Measurements from ENCODE around the gene PPP1R3C.

PPP1R3C gene

GRCh38 chr10:91610444-91610843 is 22.4 kb downstream of the PPP1R3C start:
- H3K4me2 ChIP-seq (ENCODE audit: low read length), result no peak overlapping the region
- no peaks in the 10 kb centered on the region for H3K9me3 ChIP-seq (replicated peaks; ENCODE audit: low read length)
- peaks cover 64% of the 10 kb centered on the region for H3K4me1 ChIP-seq (ENCODE audit: control insufficient read depth, insufficient read depth, low read length)
- H3K9ac ChIP-seq (ENCODE audit: low read depth, low read length), result no peak overlapping the region
- H3K4me3 ChIP-seq (ENCODE audit: low read length), result no peak overlapping the region
- peaks cover 3% of the 10 kb centered on the region for H3K36me3 ChIP-seq (ENCODE audit: insufficient read depth, low read length)
- H3K27me3 ChIP-seq (ENCODE audit: control insufficient read depth, insufficient read depth, low read length), result no peaks in the 10 kb centered on the region

GRCh38 chr10:91607646-91608403 is 25.0 kb downstream of the PPP1R3C start:
- Histone ChIP-seq H3K9ac (ENCODE audit: low read depth, low read length) (peak overlapping the region; percentile 67), H3K27me3 (ENCODE audit: control insufficient read depth, insufficient read depth, low read length) (no peaks in the 10 kb centered on the region), H3K9me3 (replicated peaks; ENCODE audit: low read length) (no peaks in the 10 kb centered on the region), H3K4me2 (ENCODE audit: low read length) (no peak overlapping the region), H3K4me3 (ENCODE audit: low read length) (no peak overlapping the region), H3K4me1 (ENCODE audit: control insufficient read depth, insufficient read depth, low read length) (peaks cover 74% of the 10 kb centered on the region), H3K36me3 (ENCODE audit: insufficient read depth, low read length) (peaks cover 3% of the 10 kb centered on the region)

GRCh38 chr10:91605968-91606367 is 26.9 kb downstream of the PPP1R3C start:
- peaks cover 66% of the 10 kb centered on the region for H3K4me1 ChIP-seq (ENCODE audit: control insufficient read depth, insufficient read depth, low read length)
- H3K36me3 ChIP-seq (ENCODE audit: insufficient read depth, low read length), result peaks cover 3% of the 10 kb centered on the region
- no peaks in the 10 kb centered on the region for H3K27me3 ChIP-seq (ENCODE audit: control insufficient read depth, insufficient read depth, low read length)
- no peak overlapping the region for H3K4me2 ChIP-seq (ENCODE audit: low read length)
- H3K4me3 ChIP-seq (ENCODE audit: low read length), result no peak overlapping the region
- H3K9ac ChIP-seq (ENCODE audit: low read depth, low read length), result no peak overlapping the region
- H3K9me3 ChIP-seq (replicated peaks; ENCODE audit: low read length), result no peaks in the 10 kb centered on the region

- Histone ChIP-seq H3K9me3 (replicated peaks; ENCODE audit: low read length) (no peaks in the 10 kb centered on the region), H3K4me1 (ENCODE audit: control insufficient read depth, insufficient read depth, low read length) (peaks cover 57% of the 10 kb centered on the region), H3K4me3 (ENCODE audit: low read length) (peak overlapping the region; percentile 30), H3K9ac (ENCODE audit: low read depth, low read length) (peak overlapping the region; percentile 44), H3K36me3 (ENCODE audit: insufficient read depth, low read length) (peaks cover 3% of the 10 kb centered on the region), H3K27me3 (ENCODE audit: control insufficient read depth, insufficient read depth, low read length) (no peaks in the 10 kb centered on the region), H3K4me2 (ENCODE audit: low read length) (peak overlapping the region; percentile 66)
These were observed 28.0 kb downstream of the PPP1R3C start for GRCh38 chr10:91604553-91605534.

- Histone ChIP-seq H3K4me2 (ENCODE audit: low read length) (peak overlapping the region; percentile 66), H3K27me3 (ENCODE audit: control insufficient read depth, insufficient read depth, low read length) (no peaks in the 10 kb centered on the region), H3K4me3 (ENCODE audit: low read length) (no peak overlapping the region), H3K9me3 (replicated peaks; ENCODE audit: low read length) (no peaks in the 10 kb centered on the region), H3K4me1 (ENCODE audit: control insufficient read depth, insufficient read depth, low read length) (peaks cover 56% of the 10 kb centered on the region), H3K36me3 (ENCODE audit: insufficient read depth, low read length) (peaks cover 3% of the 10 kb centered on the region), H3K9ac (ENCODE audit: low read depth, low read length) (peak overlapping the region; percentile 44)
These were observed 28.9 kb downstream of the PPP1R3C start for GRCh38 chr10:91603931-91604331.

- H3K36me3 ChIP-seq (ENCODE audit: insufficient read depth, low read length), result peaks cover 3% of the 10 kb centered on the region
These were observed 29.9 kb downstream of the PPP1R3C start for GRCh38 chr10:91602868-91603568.

GRCh38 chr10:91602449-91602848 is 30.4 kb downstream of the PPP1R3C start:
- no peak overlapping the region for H3K4me3 ChIP-seq (ENCODE audit: low read length)
- no peaks in the 10 kb centered on the region for H3K9me3 ChIP-seq (replicated peaks; ENCODE audit: low read length)
- no peak overlapping the region for H3K4me2 ChIP-seq (ENCODE audit: low read length)
- H3K4me1 ChIP-seq (ENCODE audit: control insufficient read depth, insufficient read depth, low read length), result peaks cover 56% of the 10 kb centered on the region
- no peaks in the 10 kb centered on the region for H3K27me3 ChIP-seq (ENCODE audit: control insufficient read depth, insufficient read depth, low read length)
- no peak overlapping the region for H3K9ac ChIP-seq (ENCODE audit: low read depth, low read length)
- H3K36me3 ChIP-seq (ENCODE audit: insufficient read depth, low read length), result peaks cover 3% of the 10 kb centered on the region

More at GRCh38 chr10:91602868-91603568, 29.9 kb downstream of the PPP1R3C start:
- no peak overlapping the region for H3K4me2 ChIP-seq (ENCODE audit: low read length)
- H3K9ac ChIP-seq (ENCODE audit: low read depth, low read length), result no peak overlapping the region
- no peak overlapping the region for H3K4me3 ChIP-seq (ENCODE audit: low read length)
- H3K9me3 ChIP-seq (replicated peaks; ENCODE audit: low read length), result no peaks in the 10 kb centered on the region
- peaks cover 56% of the 10 kb centered on the region for H3K4me1 ChIP-seq (ENCODE audit: control insufficient read depth, insufficient read depth, low read length)
- H3K27me3 ChIP-seq (ENCODE audit: control insufficient read depth, insufficient read depth, low read length), result no peaks in the 10 kb centered on the region

- Histone ChIP-seq H3K4me1 (ENCODE audit: control insufficient read depth, insufficient read depth, low read length) (peaks cover 67% of the 10 kb centered on the region), H3K36me3 (ENCODE audit: insufficient read depth, low read length) (peaks cover 3% of the 10 kb centered on the region), H3K9me3 (replicated peaks; ENCODE audit: low read length) (no peaks in the 10 kb centered on the region)
These were observed 31.7 kb downstream of the PPP1R3C start for GRCh38 chr10:91601212-91601611.

GRCh38 chr10:91598211-91598977 is 34.5 kb downstream of the PPP1R3C start:
- Histone ChIP-seq H3K27me3 (ENCODE audit: control insufficient read depth, insufficient read depth, low read length) (no peaks in the 10 kb centered on the region), H3K36me3 (ENCODE audit: insufficient read depth, low read length) (no peaks in the 10 kb centered on the region), H3K9ac (ENCODE audit: low read depth, low read length) (peak overlapping the region; percentile 70), H3K4me2 (ENCODE audit: low read length) (peak overlapping the region; percentile 26), H3K9me3 (replicated peaks; ENCODE audit: low read length) (no peaks in the 10 kb centered on the region), H3K4me1 (ENCODE audit: control insufficient read depth, insufficient read depth, low read length) (peaks cover 51% of the 10 kb centered on the region), H3K4me3 (ENCODE audit: low read length) (no peak overlapping the region)

More at GRCh38 chr10:91601212-91601611, 31.7 kb downstream of the PPP1R3C start:
- Histone ChIP-seq H3K27me3 (ENCODE audit: control insufficient read depth, insufficient read depth, low read length) (no peaks in the 10 kb centered on the region), H3K9ac (ENCODE audit: low read depth, low read length) (no peak overlapping the region), H3K4me3 (ENCODE audit: low read length) (no peak overlapping the region), H3K4me2 (ENCODE audit: low read length) (no peak overlapping the region)

GRCh38 chr10:91597197-91597881 is 35.5 kb downstream of the PPP1R3C start:
- Histone ChIP-seq H3K9ac (ENCODE audit: low read depth, low read length) (peak overlapping the region; percentile 70), H3K4me1 (ENCODE audit: control insufficient read depth, insufficient read depth, low read length) (peaks cover 44% of the 10 kb centered on the region), H3K36me3 (ENCODE audit: insufficient read depth, low read length) (no peaks in the 10 kb centered on the region), H3K4me3 (ENCODE audit: low read length) (no peak overlapping the region), H3K9me3 (replicated peaks; ENCODE audit: low read length) (no peaks in the 10 kb centered on the region), H3K4me2 (ENCODE audit: low read length) (peak overlapping the region; percentile 17), H3K27me3 (ENCODE audit: control insufficient read depth, insufficient read depth, low read length) (no peaks in the 10 kb centered on the region)

Measured in skeletal muscle satellite cell (primary cell).